H1 (cell line): ENCODE measurements around the gene SKAP1. TPM values are rescaled to one million over a fixed set of nuclear protein-coding genes. Genes with fewer than 3 reads are reported as not detected.

ENCODE experiments used
- CTCF ChIA-PET: fragments of 300-600 bp; sonication (Branson Sonifier 250); formaldehyde crosslinking; loops from one replicate; lab custom pipeline; 2021; ENCODE audit not compliant: partially characterized antibody; lab: Charles Lee
- POLR2A ChIA-PET: fragments of 300-600 bp; sonication (Branson Sonifier 250); formaldehyde crosslinking; loops from one replicate; lab custom pipeline; 2021; ENCODE audit warnings: inconsistent platforms; ENCODE audit not compliant: partially characterized antibody; lab: Charles Lee
- DNase-seq, 2 experiments: peaks; one replicate each; pipeline versions ENCODE4 v3.0.0 to v3.0.0-alpha.2; 2010 to 2022; ENCODE audit warnings: low spot score in 2 of 2, low read depth in 1 of 2, mixed read lengths in 1 of 2
- FAIRE-seq: peaks from 2 replicates; lab custom pipeline; 2011; peaks lifted over from hg19 to GRCh38; lab: Jason Lieb, UNC
- H2AFZ ChIP-seq: 2 replicates; pipeline ENCODE4 v1.8.1; 2012; ENCODE audit warnings: low read length, inconsistent platforms
- H2AK5ac ChIP-seq: 2 replicates; pipeline ENCODE4 v1.6.1; 2013; ENCODE audit warnings: low read depth, low read length
- H2BK120ac ChIP-seq: replicated peaks from 2 replicates; pipeline ENCODE3; 2013; ENCODE audit warnings: low read depth, low read length, inconsistent platforms
- H2BK12ac ChIP-seq: 2 replicates; pipeline ENCODE4 v1.6.1; 2013; ENCODE audit warnings: low read depth, low read length
- H2BK15ac ChIP-seq: 2 replicates; pipeline ENCODE4 v1.6.1; 2013; ENCODE audit warnings: low read length
- H2BK20ac ChIP-seq: 2 replicates; pipeline ENCODE4 v1.6.1; 2013; ENCODE audit warnings: low read length
- H2BK5ac ChIP-seq: 2 replicates; pipeline ENCODE4 v1.6.1; 2013; ENCODE audit warnings: low read depth, low read length
- H3K14ac ChIP-seq: 2 replicates; pipeline ENCODE4 v1.6.1; 2013; ENCODE audit warnings: inconsistent platforms; ENCODE audit not compliant: insufficient read length
- H3K18ac ChIP-seq: 2 replicates; pipeline ENCODE4 v1.6.1; 2013; ENCODE audit warnings: low read length; ENCODE audit errors: extremely low read depth
- H3K23ac ChIP-seq: 2 replicates; pipeline ENCODE4 v1.6.1; 2013; ENCODE audit warnings: inconsistent platforms; ENCODE audit not compliant: insufficient read length
- H3K23me2 ChIP-seq: 2 replicates; pipeline ENCODE4 v1.6.1; 2013; ENCODE audit warnings: low read depth, low read length
- H3K27ac ChIP-seq: 2 replicates; pipeline ENCODE4 v1.6.1; 2011; ENCODE audit warnings: low read depth, low read length, inconsistent platforms
- H3K27me3 ChIP-seq, 4 experiments: replicated peaks in 1 of 4; 1 replicate in 1 of 4; 2 replicates in 3 of 4; pipeline versions ENCODE4 v1.6.1 to v1.8.1; 2011 to 2013; ENCODE audit warnings: low read length in 3 of 4, mild to moderate bottlenecking in 3 of 4, inconsistent platforms in 2 of 4, mixed read lengths in 2 of 4, moderate library complexity in 1 of 4; ENCODE audit not compliant: control insufficient read depth in 3 of 4, insufficient read depth in 3 of 4; ENCODE audit errors: extremely low read depth in 1 of 4
- H3K36me3 ChIP-seq, 4 experiments: 2 replicates each; pipeline versions ENCODE4 v1.6.1 to v1.8.1; 2011 to 2013; ENCODE audit warnings: mild to moderate bottlenecking in 4 of 4, low read length in 3 of 4, moderate library complexity in 2 of 4, control low read depth in 1 of 4, inconsistent platforms in 1 of 4; ENCODE audit not compliant: insufficient read depth in 4 of 4, control insufficient read depth in 2 of 4
- H3K4ac ChIP-seq: replicated peaks from 2 replicates; pipeline ENCODE3; 2013; ENCODE audit warnings: low read length, low read depth, mixed read lengths, inconsistent platforms; ENCODE audit not compliant: insufficient read length
- H3K4me1 ChIP-seq, 4 experiments: replicated peaks in 1 of 4; 1 replicate in 1 of 4; 2 replicates in 3 of 4; pipeline versions ENCODE4 v1.6.1 to v1.8.1; 2011 to 2013; ENCODE audit warnings: low read length in 3 of 4, inconsistent platforms in 2 of 4, mixed read lengths in 1 of 4; ENCODE audit not compliant: insufficient read depth in 4 of 4, control insufficient read depth in 3 of 4
- H3K4me2 ChIP-seq, 2 experiments: 2 replicates each; pipeline versions ENCODE4 v1.6.1 to v1.8.1; 2011 to 2013; ENCODE audit warnings: low read depth in 2 of 2, low read length in 2 of 2, control low read depth in 1 of 2, inconsistent platforms in 1 of 2, mild to moderate bottlenecking in 1 of 2; ENCODE audit not compliant: insufficient read depth in 1 of 2
- H3K4me3 ChIP-seq, 4 experiments: fragments of 200-600, 300-600 bp in 1 of 4; sonication (generic), shearing (Covaris generic), sonication (Bioruptor Twin) in 1 of 4; 2 replicates each; pipeline versions ENCODE4 v1.5.1 to v1.8.1; 2011 to 2016; ENCODE audit warnings: low read length in 4 of 4, low read depth in 3 of 4, control low read depth in 2 of 4, inconsistent platforms in 2 of 4, mild to moderate bottlenecking in 2 of 4, mixed read lengths in 1 of 4, moderate library complexity in 1 of 4; ENCODE audit not compliant: insufficient read depth in 2 of 4; ENCODE audit errors: extremely low read depth in 1 of 4
- H3K56ac ChIP-seq: replicated peaks from 2 replicates; pipeline ENCODE3; 2013; ENCODE audit warnings: low read depth, mild to moderate bottlenecking, mixed read lengths, low read length, inconsistent platforms; ENCODE audit not compliant: insufficient read length
- H3K79me1 ChIP-seq: 2 replicates; pipeline ENCODE4 v1.6.1; 2013; ENCODE audit warnings: low read depth, low read length, control low read depth
- H3K79me2 ChIP-seq, 2 experiments: 2 replicates each; pipeline versions ENCODE4 v1.6.1 to v1.8.1; 2012 to 2013; ENCODE audit warnings: low read length in 2 of 2, mild to moderate bottlenecking in 2 of 2, inconsistent platforms in 1 of 2; ENCODE audit not compliant: insufficient read depth in 2 of 2, control insufficient read depth in 1 of 2
- H3K9ac ChIP-seq, 4 experiments: replicated peaks in 1 of 4; 1 replicate in 1 of 4; 2 replicates in 3 of 4; pipeline versions ENCODE4 v1.6.1 to v1.8.1; 2011 to 2013; ENCODE audit warnings: low read depth in 3 of 4, low read length in 3 of 4, control low read depth in 2 of 4, mild to moderate bottlenecking in 2 of 4, moderate library complexity in 2 of 4, inconsistent platforms in 1 of 4; ENCODE audit errors: extremely low read depth in 1 of 4
- H3K9me3 ChIP-seq, 2 experiments: 2 replicates each; pipeline versions ENCODE4 v1.6.1 to v1.8.1; 2012 to 2013; ENCODE audit warnings: mild to moderate bottlenecking in 2 of 2, moderate library complexity in 2 of 2, control low read depth in 1 of 2, inconsistent platforms in 1 of 2, low read depth in 1 of 2, low read length in 1 of 2, mixed read lengths in 1 of 2; ENCODE audit not compliant: insufficient read depth in 2 of 2
- H4K20me1 ChIP-seq, 2 experiments: replicated peaks in 1 of 2; 2 replicates each; pipeline versions ENCODE3 to v1.8.1; 2011 to 2013; ENCODE audit warnings: inconsistent platforms in 2 of 2, low read length in 2 of 2, mild to moderate bottlenecking in 1 of 2; ENCODE audit not compliant: insufficient read depth in 2 of 2, control insufficient read depth in 1 of 2
- H4K5ac ChIP-seq: 2 replicates; pipeline ENCODE4 v1.6.1; 2013; ENCODE audit warnings: low read length, low read depth, mixed read lengths, inconsistent platforms; ENCODE audit not compliant: insufficient read length
- H4K8ac ChIP-seq: 2 replicates; pipeline ENCODE4 v1.8.0; 2013; ENCODE audit warnings: mild to moderate bottlenecking, moderate library complexity, low read length, inconsistent platforms; ENCODE audit not compliant: insufficient read depth; ENCODE audit errors: extremely low read depth
- H4K91ac ChIP-seq: replicated peaks from 2 replicates; pipeline ENCODE3; 2013; ENCODE audit warnings: low read length, mixed read lengths, inconsistent platforms; ENCODE audit not compliant: insufficient read length
- EP300 ChIP-seq, 2 experiments: IDR thresholded peaks; 1 replicate in 1 of 2; 2 replicates in 1 of 2; pipeline ENCODE4 v1.6.1; 2011 to 2012; ENCODE audit warnings: low read depth in 2 of 2, low read length in 2 of 2, mild to moderate bottlenecking in 2 of 2, borderline replicate concordance in 1 of 2, inconsistent platforms in 1 of 2, moderate library complexity in 1 of 2
- EZH2 ChIP-seq: fragments of 200-600 bp; sonication (generic); IDR thresholded peaks from 2 replicates; pipeline ENCODE4 v1.7.1; 2012; ENCODE audit warnings: low read depth, mild to moderate bottlenecking, moderate library complexity, low read length, inconsistent platforms; ENCODE audit not compliant: severe bottlenecking
- POU5F1 ChIP-seq: IDR thresholded peaks from 2 replicates; pipeline ENCODE4 v1.6.1; 2011; ENCODE audit warnings: low read depth, mild to moderate bottlenecking, low read length, moderate library complexity
- WGBS, 2 experiments: shearing (Covaris generic) in 1 of 2; methylation state at CpG; one replicate each; pipeline versions ENCODE4 v1.1.6 to v1.1.7; 2013 to 2015; ENCODE audit warnings: low lambda C conversion rate in 2 of 2, mixed read lengths in 2 of 2, inconsistent platforms in 1 of 2, low coverage in 1 of 2, missing lambda C conversion rate in 1 of 2; ENCODE audit not compliant: insufficient replicate concordance in 2 of 2, insufficient coverage in 1 of 2, insufficient read length in 1 of 2; ENCODE audit errors: extremely low coverage in 1 of 2, missing lambda C conversion rate in 1 of 2; 5-methylcytosine and 5-hydroxymethylcytosine counted together
- polyA plus RNA-seq, 7 experiments: library from polyadenylated mRNA; depleted of rRNA in 3 of 7; stranded (reverse) in 5 of 7; unstranded in 2 of 7; fragments of >200 nt in 5 of 7; fragments of 200-250 nt in 2 of 7; gene quantifications; 1 replicate in 5 of 7; 2 replicates in 1 of 7; 4 replicates in 1 of 7; pipeline versions ENCODE4 v1.2.1 to v1.2.3, GENCODE V29; 2011 to 2013; ENCODE audit warnings: missing spikeins in 2 of 7, mixed read lengths in 2 of 7
- total RNA-seq: library from RNA; stranded (reverse); fragmentation: NEBNext Ultra II Directional; extraction: Animal tissue kit (Norgen Biotek cat#: 25700); gene quantifications from 2 replicates; pipeline ENCODE4 v1.2.1, GENCODE V29; 2021
- TF ChIP-seq, protein P1 (sequence below): IDR thresholded peaks from 2 replicates; pipeline ENCODE4 v1.6.1; 2012; ENCODE audit warnings: low read length, inconsistent platforms

The SKAP1 gene
- total and polyA plus RNA-seq, 2 of the 8 experiments (the other 6 are each of a cell fraction or from before 2014, with no cell fraction given), result not detected

DNA sequence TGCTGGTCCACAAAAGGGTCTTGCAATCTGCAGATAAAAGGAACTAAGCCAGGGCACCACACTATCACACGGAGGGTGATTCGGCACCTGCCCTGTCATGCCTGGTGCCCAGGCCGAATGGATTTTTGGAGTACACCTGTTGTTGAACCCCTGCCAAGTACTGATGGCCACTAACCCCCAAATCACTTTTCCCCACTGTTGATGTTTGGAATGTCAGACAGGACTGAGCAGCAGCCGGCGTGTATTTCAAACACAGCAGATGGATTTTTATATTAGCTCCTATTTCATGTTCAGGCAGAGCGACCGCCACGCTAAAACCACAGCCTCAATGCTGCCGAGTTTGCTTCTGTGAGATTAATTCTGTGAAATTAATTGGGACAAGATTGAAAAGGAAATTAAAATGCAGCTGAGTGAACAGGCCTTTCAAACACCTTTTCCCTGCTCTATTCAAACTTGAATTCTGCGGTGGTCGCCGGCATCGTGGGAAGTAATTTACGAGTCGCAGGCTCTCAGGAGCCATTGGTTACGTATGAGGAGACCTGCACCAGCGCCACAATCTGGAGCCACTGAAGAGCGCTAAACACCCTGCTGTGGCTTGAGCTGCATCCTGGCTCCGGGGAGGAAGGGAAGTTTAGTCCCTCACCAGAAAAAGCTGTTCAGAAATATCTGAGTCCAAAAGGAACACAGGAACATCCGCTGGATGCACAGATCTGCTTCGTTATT is 274.0 kb downstream of the SKAP1 start:
- no peak overlapping the region for H4K8ac ChIP-seq
- H3K4me3 ChIP-seq, result no peak overlapping the region
- H3K23me2 ChIP-seq, result no peaks in the 10 kb centered on the region
- no peak overlapping the region for H3K27ac ChIP-seq
- peaks cover 0 to 2% of the 10 kb centered on the region in 2 experiments for H4K20me1 ChIP-seq
- POLR2A ChIA-PET, result interaction anchor here (0.6 to 1.0 kb wide), 4 partner anchors 34 to 576 kb away, joined by 3 read pairs; no protein-coding TSS in a partner anchor
- no peaks in the 10 kb centered on the region for H3K79me2 ChIP-seq
- no peak overlapping the region for H2BK15ac ChIP-seq
- no peak overlapping the region for H3K56ac ChIP-seq
- H3K4ac ChIP-seq, result no peak overlapping the region
- H3K4me2 ChIP-seq, result no peak overlapping the region
- H3K14ac ChIP-seq, result no peak overlapping the region
- no peak overlapping the region for H4K5ac ChIP-seq
- 69% methylated on average over 21 of the region's 21 CpGs; no CpG with 5 or more reads in 1 of the 2 experiments for WGBS, 2 experiments
- no peak overlapping the region for H2BK12ac ChIP-seq
- DNase-seq, result no peak
- peaks cover 4 to 18% (median 10%) of the 10 kb centered on the region in 4 experiments; a peak in 5 of 7 replicates for H3K4me1 ChIP-seq
- H2BK5ac ChIP-seq, result 0 out of 2 replicates have a peak overlapping the region, but pooled peaks have one; percentile 19
- H3K27me3 ChIP-seq, result peaks cover 2 to 16% (median 13%) of the 10 kb centered on the region in 4 experiments; a peak in 5 of 7 replicates
- H3K18ac ChIP-seq, result no peak overlapping the region
- H2BK20ac ChIP-seq, result no peak overlapping the region
- no peak overlapping the region for H3K9ac ChIP-seq
- no peaks in the 10 kb centered on the region for H3K9me3 ChIP-seq
- CTCF ChIA-PET, result interaction anchor here (0.6 to 1.7 kb wide), 10 partner anchors 18 to 469 kb away, joined by 3 to 12 read pairs (median 3); no protein-coding TSS in a partner anchor
- H3K36me3 ChIP-seq, result no peaks in the 10 kb centered on the region
- H3K79me1 ChIP-seq, result no peaks in the 10 kb centered on the region
- H4K91ac ChIP-seq, result no peak overlapping the region
- no peak overlapping the region for H2AFZ ChIP-seq
- H2AK5ac ChIP-seq, result no peak overlapping the region
- TF ChIP-seq EZH2 (no peak), POU5F1 (no peak), EP300 (IDR thresholded peaks at IDR 0.05; ENCODE audit: borderline replicate concordance in 1 of 2, low read depth in 2 of 2, low read length in 2 of 2) (no peak)
- TF ChIP-seq, protein P1, sequence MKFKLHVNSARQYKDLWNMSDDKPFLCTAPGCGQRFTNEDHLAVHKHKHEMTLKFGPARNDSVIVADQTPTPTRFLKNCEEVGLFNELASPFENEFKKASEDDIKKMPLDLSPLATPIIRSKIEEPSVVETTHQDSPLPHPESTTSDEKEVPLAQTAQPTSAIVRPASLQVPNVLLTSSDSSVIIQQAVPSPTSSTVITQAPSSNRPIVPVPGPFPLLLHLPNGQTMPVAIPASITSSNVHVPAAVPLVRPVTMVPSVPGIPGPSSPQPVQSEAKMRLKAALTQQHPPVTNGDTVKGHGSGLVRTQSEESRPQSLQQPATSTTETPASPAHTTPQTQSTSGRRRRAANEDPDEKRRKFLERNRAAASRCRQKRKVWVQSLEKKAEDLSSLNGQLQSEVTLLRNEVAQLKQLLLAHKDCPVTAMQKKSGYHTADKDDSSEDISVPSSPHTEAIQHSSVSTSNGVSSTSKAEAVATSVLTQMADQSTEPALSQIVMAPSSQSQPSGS, result no peak
- TF ChIP-seq, all 59 proteins: peak for 0
- no peak for FAIRE-seq
- H3K23ac ChIP-seq, result no peak overlapping the region
- H2BK120ac ChIP-seq, result no peak overlapping the region
